HG02798 (cell line): ENCODE results near the gene CHRNB1.

Experiments used
- ATAC-seq: cut with Tn5 transposase; IDR thresholded peaks from one replicate; pipeline ENCODE4 v1.9.1; 2021; ENCODE audit warnings: mild to moderate bottlenecking; ENCODE audit not compliant: unreplicated experiment, poor library complexity

Gene CHRNB1

GRCh38 chr17:7436556-7437368, 8.1 kb upstream of the CHRNB1 start:
- peak; percentile 20 for ATAC-seq

- ATAC-seq: no peak
Measured at GRCh38 chr17:7437369-7437863, 7.4 kb upstream of the CHRNB1 start.

- ATAC-seq: no peak
Measured at GRCh38 chr17:7437950-7438614, 6.8 kb upstream of the CHRNB1 start.

- no peak for ATAC-seq
Measured at GRCh38 chr17:7438656-7439460, 6.0 kb upstream of the CHRNB1 start.

- no peak for ATAC-seq
Measured at GRCh38 chr17:7439462-7440112, 5.3 kb upstream of the CHRNB1 start, which contains the start of gene FGF11. FGF11 (plus strand) TSS chr17:7439512; CDS start chr17:7439621, 109 bp downstream.

- no peak for ATAC-seq
Measured at GRCh38 chr17:7440113-7440833, 4.6 kb upstream of the CHRNB1 start.

GRCh38 chr17:7440834-7441195, 4.0 kb upstream of the CHRNB1 start:
- no peak for ATAC-seq

GRCh38 chr17:7441266-7441665, 3.6 kb upstream of the CHRNB1 start:
- ATAC-seq: no peak

- no peak for ATAC-seq
Measured at GRCh38 chr17:7442142-7442541, 2.7 kb upstream of the CHRNB1 start.

- no peak for ATAC-seq
Measured at GRCh38 chr17:7443499-7444485, 1.1 kb upstream of the CHRNB1 start.

- ATAC-seq: peak; percentile 13
Measured at GRCh38 chr17:7445619-7445968, 733 bp downstream of the CHRNB1 start.

- no peak for ATAC-seq
Measured at GRCh38 chr17:7448461-7448860, 3.6 kb downstream of the CHRNB1 start.

- no peak for ATAC-seq
Measured at GRCh38 chr17:7459961-7460545, 15.2 kb downstream of the CHRNB1 start.

- ATAC-seq: no peak
Measured at GRCh38 chr17:7460850-7461660, 16.2 kb downstream of the CHRNB1 start.

GRCh38 chr17:7462474-7463371, 17.9 kb downstream of the CHRNB1 start:
- no peak for ATAC-seq

- ATAC-seq: no peak
Measured at GRCh38 chr17:7463372-7463846, 18.5 kb downstream of the CHRNB1 start.
